H7 (cell line): Measurements from ENCODE around the gene FGR. TPM values are rescaled to one million over a fixed set of nuclear protein-coding genes. Genes with fewer than 3 reads are reported as not detected.
"Not testable (repeated sequence)": the region's sequence is repeated elsewhere in the genome, so short reads cannot be mapped to it uniquely, and the experiment has no call there.

Experiments
- DNase-seq: peaks from one replicate; pipeline ENCODE4 v3.0.0; 2012
- H3K27me3 ChIP-seq: 2 replicates; pipeline ENCODE4 v1.6.0; 2011; ENCODE audit warnings: mild to moderate bottlenecking, low read length; ENCODE audit not compliant: control insufficient read depth, insufficient read depth
- H3K36me3 ChIP-seq: replicated peaks from 2 replicates; pipeline ENCODE4 v1.5.1; 2011; ENCODE audit warnings: low read length; ENCODE audit not compliant: control insufficient read depth, insufficient read depth
- H3K4me3 ChIP-seq: 2 replicates; pipeline ENCODE4 v1.5.1; 2011; ENCODE audit warnings: low read depth, mild to moderate bottlenecking, control low read depth, low read length, moderate library complexity; ENCODE audit not compliant: insufficient read depth
- total RNA-seq: library from RNA; depleted of rRNA; stranded (reverse); fragments of >200 nt; shearing (Covaris generic); gene quantifications from 2 replicates; pipeline ENCODE4 v1.2.3, GENCODE V29; 2014

Gene FGR
- total RNA-seq, 1 experiment from 2014 or later = 0.07 TPM

- Histone ChIP-seq H3K36me3 (no peaks in the 10 kb centered on the region), H3K4me3 (no peak overlapping the region), H3K27me3 (no peaks in the 10 kb centered on the region)
- no peak for DNase-seq
Observed at GRCh38 chr1:27621051-27621920, 13.7 kb downstream of the FGR start.

GRCh38 chr1:27619782-27620438 is 15.1 kb downstream of the FGR start:
- not testable (repeated sequence) for H3K27me3 ChIP-seq, DNase-seq

GRCh38 chr1:27618341-27619082 is 16.5 kb downstream of the FGR start:
- Histone ChIP-seq H3K27me3 (peaks cover 9% of the 10 kb centered on the region; the same call in 1 of the 2 replicates), H3K4me3 (no peak overlapping the region), H3K36me3 (no peaks in the 10 kb centered on the region)
- no peak for DNase-seq

More at GRCh38 chr1:27619782-27620438, 15.1 kb downstream of the FGR start:
- not testable (repeated sequence) for H3K36me3 ChIP-seq, H3K4me3 ChIP-seq

DNA sequence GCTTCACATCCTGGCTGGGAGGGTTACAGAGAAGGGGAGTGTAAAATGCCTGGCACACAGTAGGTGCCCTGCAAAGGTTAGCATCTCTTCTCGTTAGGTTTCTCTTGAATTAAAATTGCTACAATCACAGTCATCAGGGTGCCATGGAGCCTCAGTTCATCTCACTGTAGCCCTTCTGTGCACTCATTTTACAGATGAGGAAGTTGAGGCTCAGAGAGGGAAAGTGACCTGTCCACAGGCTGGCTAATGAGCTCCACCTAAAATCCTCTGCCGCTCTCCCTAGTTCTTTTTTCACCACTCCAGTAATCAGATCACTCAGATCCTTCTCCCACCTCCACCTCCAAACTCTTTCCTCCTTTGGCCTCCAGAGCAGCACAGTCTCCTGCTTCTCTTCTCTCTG is 17.6 kb downstream of the FGR start:
- Histone ChIP-seq H3K27me3 (peaks cover 9% of the 10 kb centered on the region; the same call in 1 of the 2 replicates), H3K36me3 (no peaks in the 10 kb centered on the region), H3K4me3 (no peak overlapping the region)
- no peak for DNase-seq

GRCh38 chr1:27616441-27616840 is 18.5 kb downstream of the FGR start:
- Histone ChIP-seq H3K36me3 (no peaks in the 10 kb centered on the region), H3K27me3 (peaks cover 9% of the 10 kb centered on the region; the same call in 1 of the 2 replicates), H3K4me3 (no peak overlapping the region)
- peak; percentile 75 for DNase-seq

GRCh38 chr1:27615346-27616192 is 19.4 kb downstream of the FGR start:
- Histone ChIP-seq H3K27me3 (peaks cover 9% of the 10 kb centered on the region; the same call in 1 of the 2 replicates), H3K36me3 (no peaks in the 10 kb centered on the region), H3K4me3 (peak overlapping the region; percentile 61)
- DNase-seq = peak; percentile 79

- Histone ChIP-seq H3K36me3 (no peaks in the 10 kb centered on the region), H3K4me3 (peak overlapping the region; percentile 61), H3K27me3 (peaks cover 9% of the 10 kb centered on the region; the same call in 1 of the 2 replicates)
- peak; percentile 97 for DNase-seq
Observed at GRCh38 chr1:27614625-27615344, 20.2 kb downstream of the FGR start.

DNA sequence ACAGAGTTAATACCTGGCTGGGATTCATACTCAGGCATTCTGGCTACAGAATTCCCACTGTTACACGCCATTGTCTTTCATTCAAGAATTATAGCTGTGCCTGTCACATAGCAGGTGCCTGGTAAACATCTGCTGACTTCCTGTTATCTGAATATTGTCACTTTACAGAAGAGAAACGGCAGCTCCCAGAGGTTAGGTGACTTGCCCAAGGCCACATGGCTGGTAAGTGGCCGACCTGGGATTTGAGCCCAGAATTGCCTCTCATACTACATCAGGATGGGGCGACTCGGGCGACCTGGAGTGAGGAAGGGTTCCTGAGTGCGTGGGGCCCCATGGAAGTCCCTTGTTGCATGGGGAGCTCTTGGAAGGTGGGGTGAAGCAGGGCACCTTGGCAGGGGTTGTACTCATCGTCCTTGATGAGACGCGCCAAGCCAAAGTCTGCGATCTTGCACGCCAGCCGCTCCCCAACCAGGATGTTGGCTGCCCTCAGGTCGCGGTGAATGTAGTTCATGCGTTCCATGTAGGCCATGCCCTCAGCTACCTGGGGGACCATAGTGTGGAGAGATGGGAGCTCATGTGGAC is 20.9 kb downstream of the FGR start:
- DNase-seq = no peak
- Histone ChIP-seq H3K36me3 (no peaks in the 10 kb centered on the region), H3K27me3 (peaks cover 9% of the 10 kb centered on the region; the same call in 1 of the 2 replicates), H3K4me3 (no peak overlapping the region)

GRCh38 chr1:27612718-27613117 is 22.3 kb downstream of the FGR start:
- Histone ChIP-seq H3K36me3 (no peaks in the 10 kb centered on the region), H3K27me3 (peaks cover 9% of the 10 kb centered on the region; the same call in 1 of the 2 replicates), H3K4me3 (no peak overlapping the region)
- DNase-seq = no peak

- Histone ChIP-seq H3K36me3 (no peaks in the 10 kb centered on the region), H3K27me3 (peaks cover 9% of the 10 kb centered on the region; the same call in 1 of the 2 replicates), H3K4me3 (no peak overlapping the region)
- DNase-seq = no peak
Observed at GRCh38 chr1:27611450-27611849, 23.5 kb downstream of the FGR start.

- Histone ChIP-seq H3K36me3 (no peaks in the 10 kb centered on the region), H3K27me3 (no peaks in the 10 kb centered on the region; the same call in 1 of the 2 replicates), H3K4me3 (no peak overlapping the region)
- no peak for DNase-seq
Observed at GRCh38 chr1:27609618-27610240, 25.3 kb downstream of the FGR start.

DNA sequence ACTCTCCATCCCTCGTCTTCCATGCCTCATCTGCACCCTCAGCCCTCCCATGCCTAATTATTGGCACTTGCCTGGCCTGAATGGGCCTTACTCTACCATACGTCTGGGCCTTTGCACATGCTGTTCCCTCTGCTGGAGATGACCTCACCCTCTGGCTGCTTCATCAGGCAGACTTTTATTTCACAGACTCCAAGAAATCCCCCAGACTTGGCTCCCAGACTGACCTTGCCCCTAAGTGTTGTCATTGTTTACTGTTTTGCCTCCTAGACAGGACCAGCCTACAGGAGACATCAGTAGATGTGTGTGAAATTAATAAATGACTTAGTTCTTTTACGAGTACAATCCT is 25.8 kb downstream of the FGR start:
- no peaks in the 10 kb centered on the region; the same call in 1 of the 2 replicates for H3K27me3 ChIP-seq
- no peaks in the 10 kb centered on the region for H3K36me3 ChIP-seq
- H3K4me3 ChIP-seq = no peak overlapping the region
- DNase-seq = no peak
